ENCODE measurements around the gene ZNRF2.

- no peak for TF ChIP-seq CTCF (IDR thresholded peaks at IDR 0.05)
- TF ChIP-seq POLR2A (IDR thresholded peaks at IDR 0.05), result no peak
- no peak for TF ChIP-seq EP300 (IDR thresholded peaks at IDR 0.05)
These were observed 29.7 kb upstream of the ZNRF2 start for GRCh38 chr7:30254717-30255063.
